Neuronal stem cell (in vitro differentiated cells): ENCODE data around the gene CSN2.

Experiments
- DNase-seq: peaks from one replicate; pipeline ENCODE4 v3.0.0-alpha.2; 2013; ENCODE audit warnings: low spot score
- H2AFZ ChIP-seq: one replicate; pipeline ENCODE4 v1.6.1; 2013; ENCODE audit warnings: mild to moderate bottlenecking, low read length, inconsistent platforms
- H2AK5ac ChIP-seq: 2 replicates; pipeline ENCODE4 v1.6.1; 2013; ENCODE audit warnings: low read depth, mild to moderate bottlenecking, inconsistent platforms, low read length, moderate library complexity, mixed read lengths
- H2BK120ac ChIP-seq: 2 replicates; pipeline ENCODE4 v1.6.1; 2013; ENCODE audit warnings: low read depth, mild to moderate bottlenecking, inconsistent platforms, low read length, moderate library complexity, mixed read lengths
- H2BK12ac ChIP-seq: one replicate; pipeline ENCODE4 v1.6.1; 2013; ENCODE audit warnings: low read length, inconsistent platforms
- H2BK15ac ChIP-seq: 2 replicates; pipeline ENCODE4 v1.6.1; 2013; ENCODE audit warnings: mild to moderate bottlenecking, low read length, inconsistent platforms, mixed read lengths
- H2BK5ac ChIP-seq: one replicate; pipeline ENCODE4 v1.6.1; 2013; ENCODE audit warnings: inconsistent platforms, mild to moderate bottlenecking, low read length, moderate library complexity
- H3K14ac ChIP-seq: one replicate; pipeline ENCODE4 v1.6.1; 2013; ENCODE audit warnings: low read length, inconsistent platforms
- H3K18ac ChIP-seq: 2 replicates; pipeline ENCODE4 v1.6.1; 2013; ENCODE audit warnings: low read length, inconsistent platforms
- H3K23ac ChIP-seq: 2 replicates; pipeline ENCODE4 v1.6.1; 2013; ENCODE audit warnings: low read depth, mild to moderate bottlenecking, mixed read lengths, low read length, inconsistent platforms; ENCODE audit not compliant: poor library complexity
- H3K27ac ChIP-seq: replicated peaks from 3 replicates; pipeline ENCODE4 v1.5.1; 2013; ENCODE audit warnings: low read length, inconsistent platforms
- H3K27me3 ChIP-seq, 3 experiments: 2 replicates each; pipeline ENCODE4 v1.6.1; 2013; ENCODE audit warnings: low read length in 3 of 3, mild to moderate bottlenecking in 2 of 3, inconsistent platforms in 1 of 3, low read depth in 1 of 3, mixed read lengths in 1 of 3, moderate library complexity in 1 of 3; ENCODE audit not compliant: control insufficient read depth in 3 of 3, insufficient read depth in 3 of 3
- H3K36me3 ChIP-seq, 2 donors: replicated peaks in 1 of 2; 2 replicates each; pipeline ENCODE4 v1.6.1; 2013; ENCODE audit warnings: low read length in 2 of 2; ENCODE audit not compliant: control insufficient read depth in 2 of 2, insufficient read depth in 2 of 2
- H3K4ac ChIP-seq: 2 replicates; pipeline ENCODE4 v1.6.1; 2013; ENCODE audit warnings: inconsistent platforms, mild to moderate bottlenecking, low read length, moderate library complexity
- H3K4me1 ChIP-seq, 2 donors: 1 replicate in 1 of 2; 2 replicates in 1 of 2; pipeline ENCODE4 v1.6.1; 2013; ENCODE audit warnings: low read length in 2 of 2, low read depth in 1 of 2; ENCODE audit not compliant: control insufficient read depth in 2 of 2, insufficient read depth in 1 of 2
- H3K4me2 ChIP-seq: one replicate; pipeline ENCODE4 v1.6.1; 2013; ENCODE audit warnings: mild to moderate bottlenecking, low read length, inconsistent platforms; ENCODE audit not compliant: insufficient read depth, poor library complexity, severe bottlenecking
- H3K4me3 ChIP-seq, 2 donors: 2 replicates each; pipeline ENCODE4 v1.5.1; 2013; ENCODE audit warnings: low read length in 2 of 2, mild to moderate bottlenecking in 2 of 2, inconsistent platforms in 1 of 2, moderate library complexity in 1 of 2
- H3K79me1 ChIP-seq: one replicate; pipeline ENCODE4 v1.6.1; 2013; ENCODE audit warnings: low read depth, mild to moderate bottlenecking, inconsistent platforms, low read length, moderate library complexity
- H3K9ac ChIP-seq: one replicate; pipeline ENCODE4 v1.6.1; 2013; ENCODE audit warnings: mild to moderate bottlenecking, low read depth, low read length, inconsistent platforms; ENCODE audit not compliant: poor library complexity
- H3K9me3 ChIP-seq, 2 donors: replicated peaks in 1 of 2; 2 replicates each; pipeline versions ENCODE3 to v1.6.1; 2013; ENCODE audit warnings: low read length in 2 of 2, mild to moderate bottlenecking in 2 of 2, inconsistent platforms in 1 of 2, low read depth in 1 of 2, mixed read lengths in 1 of 2, moderate library complexity in 1 of 2; ENCODE audit not compliant: control insufficient read depth in 2 of 2, insufficient read depth in 1 of 2
- H4K8ac ChIP-seq: one replicate; pipeline ENCODE4 v1.6.1; 2013; ENCODE audit warnings: low read depth, mild to moderate bottlenecking, inconsistent platforms, low read length, moderate library complexity
- H4K91ac ChIP-seq: one replicate; pipeline ENCODE4 v1.6.1; 2013; ENCODE audit warnings: low read length, low read depth, mild to moderate bottlenecking, inconsistent platforms; ENCODE audit not compliant: poor library complexity
- WGBS, 2 donors: extraction: QIAGEN DNeasy Blood & Tissue Kit; methylation state at CpG; one replicate each; pipeline ENCODE4 v1.1.7; 2013; ENCODE audit warnings: missing lambda C conversion rate in 2 of 2, mixed read lengths in 1 of 2; ENCODE audit not compliant: insufficient read length in 2 of 2, insufficient replicate concordance in 1 of 2; ENCODE audit errors: extremely low coverage in 2 of 2; 5-methylcytosine and 5-hydroxymethylcytosine counted together

Gene CSN2

DNA sequence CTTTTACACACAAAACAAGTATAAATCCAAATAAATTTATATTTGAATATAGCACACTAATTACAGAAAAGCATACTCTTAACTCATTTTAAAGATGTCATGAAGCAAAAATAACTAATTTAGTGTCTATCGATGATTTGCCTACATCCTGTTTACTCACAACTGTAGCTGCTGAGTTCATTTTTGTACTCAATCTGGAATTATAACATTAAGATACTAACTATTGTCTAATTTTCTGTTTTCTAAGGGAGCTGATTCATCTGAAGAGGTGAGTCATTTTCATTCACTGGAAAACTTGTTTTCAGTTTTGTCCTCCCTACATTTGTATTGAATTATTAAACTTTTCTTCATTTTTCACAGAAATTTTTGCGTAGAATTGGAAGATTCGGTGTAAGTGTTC, 33.9 kb upstream of the CSN2 start:
- Histone ChIP-seq H4K8ac (no peak overlapping the region), H3K4ac (no peak overlapping the region), H2AK5ac (no peak overlapping the region), H3K14ac (no peak overlapping the region), H3K23ac (no peak overlapping the region), H2BK120ac (no peak overlapping the region), H3K9me3 (no peaks in the 10 kb centered on the region), H3K18ac (no peak overlapping the region), H2BK12ac (no peak overlapping the region), H4K91ac (no peak overlapping the region), H3K27me3 (no peaks in the 10 kb centered on the region), H2BK15ac (no peak overlapping the region), H3K4me1 (no peaks in the 10 kb centered on the region), H2AFZ (no peak overlapping the region), H3K36me3 (no peaks in the 10 kb centered on the region), H3K79me1 (no peaks in the 10 kb centered on the region), H2BK5ac (no peak overlapping the region), H3K9ac (no peak overlapping the region), H3K27ac (no peak overlapping the region), H3K4me2 (no peak overlapping the region), H3K4me3 (no peak overlapping the region)
- no CpG with 5 or more reads among the region's 3 CpGs for WGBS, 2 donors
- no peak for DNase-seq

DNA sequence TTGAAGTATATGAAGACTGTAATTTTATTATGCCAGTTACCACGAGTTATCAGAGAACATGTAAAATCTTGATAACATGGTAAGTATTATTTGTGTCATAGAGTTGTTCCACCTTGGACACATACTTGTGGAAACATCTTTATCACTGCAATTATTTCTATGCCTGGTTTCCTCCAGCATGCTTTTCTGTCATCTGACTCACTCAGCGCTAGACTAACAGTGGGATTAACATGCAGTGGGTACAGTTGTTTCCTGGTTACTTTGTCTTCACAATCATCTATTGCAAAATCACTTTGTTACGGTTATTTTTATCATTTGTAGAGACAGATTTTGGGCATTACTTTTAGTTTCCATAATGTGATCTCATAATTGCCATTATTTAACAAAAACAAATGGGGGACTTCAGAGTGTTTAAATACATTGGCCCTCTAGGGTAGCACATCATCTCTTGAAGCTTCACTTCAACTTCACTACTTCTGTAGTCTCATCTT, 30.0 kb upstream of the CSN2 start, which contains the start of gene STATH:
Gene STATH, plus strand, starts transcription at position 441 of the 491 bp plus-strand sequence. CDS start 2,472 bp downstream, outside the sequence.
- H3K23ac ChIP-seq = no peak within 1 kb of the TSS
- no peaks in the 10 kb centered on the region for H3K36me3 ChIP-seq
- no peak within 1 kb of the TSS for H3K4ac ChIP-seq
- no peaks in the 10 kb centered on the region for H3K9me3 ChIP-seq
- H3K14ac ChIP-seq = no peak within 1 kb of the TSS
- H3K79me1 ChIP-seq = no peaks in the 10 kb centered on the region
- no peaks in the 10 kb centered on the region for H3K27me3 ChIP-seq
- DNase-seq = no peak
- H2BK120ac ChIP-seq = no peak within 1 kb of the TSS
- H2BK5ac ChIP-seq = no peak within 1 kb of the TSS
- H3K4me1 ChIP-seq = no peaks in the 10 kb centered on the region
- H4K8ac ChIP-seq = no peak within 1 kb of the TSS
- H2BK12ac ChIP-seq = no peak within 1 kb of the TSS
- no peak within 1 kb of the TSS for H3K18ac ChIP-seq
- H3K27ac ChIP-seq = no peak within 1 kb of the TSS
- WGBS, 2 donors = no CpG with 5 or more reads among the region's 3 CpGs
- no peak within 1 kb of the TSS for H3K9ac ChIP-seq
- no peak within 1 kb of the TSS for H3K4me2 ChIP-seq
- no peak within 1 kb of the TSS for H2AFZ ChIP-seq
- H2BK15ac ChIP-seq = no peak within 1 kb of the TSS
- H2AK5ac ChIP-seq = no peak within 1 kb of the TSS
- no peak within 1 kb of the TSS for H4K91ac ChIP-seq
- H3K4me3 ChIP-seq = no peak within 1 kb of the TSS

DNA sequence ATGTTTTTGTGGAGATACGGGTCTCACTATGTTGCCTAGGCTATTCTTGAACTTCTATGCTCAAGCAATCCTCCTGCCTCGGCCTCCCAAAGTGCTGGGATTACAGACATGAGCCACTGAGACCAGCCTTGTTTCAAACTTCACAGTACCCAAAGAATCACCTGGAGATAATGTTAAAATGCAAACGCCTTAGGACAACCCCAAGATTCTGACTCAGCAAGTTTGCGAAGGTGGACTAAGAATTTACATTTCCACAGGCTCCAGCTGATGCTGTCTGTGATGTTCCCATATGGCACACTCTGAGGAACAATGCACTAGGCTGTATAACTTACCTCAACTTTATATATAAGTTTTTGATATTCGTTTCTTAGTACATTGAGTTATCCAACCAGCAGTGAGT, 29.3 kb upstream of the CSN2 start:
- Histone ChIP-seq H3K4me3 (no peak overlapping the region), H3K9me3 (no peaks in the 10 kb centered on the region), H3K27ac (no peak overlapping the region), H3K9ac (no peak overlapping the region), H3K18ac (no peak overlapping the region), H3K36me3 (no peaks in the 10 kb centered on the region), H3K23ac (no peak overlapping the region), H3K4ac (no peak overlapping the region), H2BK15ac (no peak overlapping the region), H2BK120ac (no peak overlapping the region), H3K27me3 (no peaks in the 10 kb centered on the region), H4K91ac (no peak overlapping the region), H2BK5ac (no peak overlapping the region), H3K79me1 (no peaks in the 10 kb centered on the region), H2AK5ac (no peak overlapping the region), H3K4me2 (no peak overlapping the region), H2AFZ (no peak overlapping the region), H4K8ac (no peak overlapping the region), H3K14ac (no peak overlapping the region), H3K4me1 (no peaks in the 10 kb centered on the region), H2BK12ac (no peak overlapping the region)
- DNase-seq = no peak
- no CpG with 5 or more reads among the region's 5 CpGs for WGBS, 2 donors

DNA sequence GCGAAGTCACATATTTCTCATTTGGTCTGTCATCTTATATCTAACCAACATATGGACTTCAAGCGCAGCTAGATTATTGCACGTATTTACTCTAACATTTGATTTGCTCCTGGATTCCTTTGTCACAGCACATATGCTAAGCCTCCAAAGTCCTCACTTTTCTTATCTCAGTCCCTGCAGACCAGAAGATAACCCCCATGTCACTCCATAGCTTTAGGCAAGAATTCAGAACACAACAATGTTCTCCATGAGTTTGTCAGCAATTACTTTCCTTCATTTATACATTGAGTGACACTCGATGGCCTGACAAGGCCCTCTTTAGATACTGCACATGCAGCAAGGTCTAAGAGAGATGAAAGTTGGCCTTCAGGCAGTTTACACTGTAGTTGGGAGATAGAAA, 25.5 kb upstream of the CSN2 start:
- H2AFZ ChIP-seq = no peak overlapping the region
- no peak overlapping the region for H2BK12ac ChIP-seq
- H2BK120ac ChIP-seq = no peak overlapping the region
- no peak overlapping the region for H3K14ac ChIP-seq
- H3K4ac ChIP-seq = no peak overlapping the region
- no peaks in the 10 kb centered on the region for H3K4me1 ChIP-seq
- no peak overlapping the region for H2BK15ac ChIP-seq
- H3K9me3 ChIP-seq = no peaks in the 10 kb centered on the region
- no peak overlapping the region for H3K9ac ChIP-seq
- no peak overlapping the region for H3K18ac ChIP-seq
- H2AK5ac ChIP-seq = no peak overlapping the region
- WGBS, 2 donors = no CpG with 5 or more reads among the region's 4 CpGs
- H3K23ac ChIP-seq = no peak overlapping the region
- no peaks in the 10 kb centered on the region for H3K79me1 ChIP-seq
- no peak overlapping the region for H3K27ac ChIP-seq
- no peak overlapping the region for H2BK5ac ChIP-seq
- H3K4me2 ChIP-seq = no peak overlapping the region
- H3K27me3 ChIP-seq = no peaks in the 10 kb centered on the region
- no peak overlapping the region for H4K91ac ChIP-seq
- no peak overlapping the region for H3K4me3 ChIP-seq
- no peak for DNase-seq
- H4K8ac ChIP-seq = no peak overlapping the region
- no peaks in the 10 kb centered on the region for H3K36me3 ChIP-seq
